Islet precursor cell (in vitro differentiated cells): ENCODE measurements around the gene TNFRSF18.
A peak's percentile ranks its signal among the peaks of the same experiment; 100 is the strongest.

Source experiments
- DNase-seq: peaks from one replicate; pipeline ENCODE4 v3.0.0-alpha.2; 2018

TNFRSF18 gene

GRCh38 chr1:1162597-1163537, 43.5 kb downstream of the TNFRSF18 start:
- DNase-seq, result peak; percentile 81

GRCh38 chr1:1161683-1162079, 44.7 kb downstream of the TNFRSF18 start:
- DNase-seq, result no peak

GRCh38 chr1:1161078-1161682, 45.2 kb downstream of the TNFRSF18 start:
- DNase-seq, result no peak

- DNase-seq, result no peak
Observed at GRCh38 chr1:1160281-1160930, 46.0 kb downstream of the TNFRSF18 start.

GRCh38 chr1:1157914-1158710, 48.3 kb downstream of the TNFRSF18 start:
- peak; percentile 87 for DNase-seq

GRCh38 chr1:1157426-1157913, 48.9 kb downstream of the TNFRSF18 start:
- peak; percentile 88 for DNase-seq

- DNase-seq, result no peak
Observed at GRCh38 chr1:1157033-1157365, 49.4 kb downstream of the TNFRSF18 start.

- DNase-seq, result no peak
Observed at GRCh38 chr1:1156140-1157032, 50.0 kb downstream of the TNFRSF18 start.

GRCh38 chr1:1155258-1155657, 51.1 kb downstream of the TNFRSF18 start:
- DNase-seq, result no peak

GRCh38 chr1:1153874-1154273, 52.5 kb downstream of the TNFRSF18 start:
- no peak for DNase-seq
